ENCODE measurements around the gene FAM200C. TPM values are rescaled to one million over a fixed set of nuclear protein-coding genes. Genes with fewer than 3 reads are reported as not detected.
"Not testable (repeated sequence)": the region's sequence is repeated elsewhere in the genome, so short reads cannot be mapped to it uniquely, and the experiment has no call there.

FAM200C gene
- total and polyA plus RNA-seq, 7 experiments from 2014 or later, result 0.22 to 0.94 (median 0.61) TPM; not detected in 1

DNA sequence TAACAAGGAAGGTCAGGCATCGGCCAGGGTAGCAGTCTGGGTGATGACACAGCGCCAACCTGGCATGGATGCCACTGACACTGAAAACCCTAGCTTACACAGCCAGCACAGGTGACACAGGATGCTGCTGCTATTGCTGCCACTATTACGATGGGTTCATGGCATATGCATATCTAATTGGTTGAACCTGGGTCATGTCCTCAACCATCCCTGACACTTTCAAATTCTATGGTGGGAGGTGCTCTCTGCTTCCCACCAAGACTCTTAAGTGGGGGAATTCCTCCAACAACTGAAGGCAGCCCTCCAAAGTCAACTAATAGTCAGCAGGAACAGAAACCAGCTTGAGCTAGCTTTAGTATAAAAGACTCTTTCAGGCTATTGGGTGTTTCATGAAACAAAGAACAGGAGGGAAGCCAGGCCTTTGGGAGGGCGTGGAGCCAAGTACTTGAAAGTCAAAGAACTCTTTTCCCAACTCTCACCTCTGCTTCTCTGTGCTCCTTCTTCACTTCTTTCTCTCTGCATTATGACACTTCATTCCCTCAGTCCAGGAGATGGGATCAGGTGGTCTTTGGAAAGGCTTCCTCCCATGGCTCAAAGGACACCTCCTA lies 43.1 kb upstream of the FAM200C start:
- Mint-ChIP-seq H3K9me3 (no peaks in the 10 kb centered on the region), H3K36me3 (peaks cover 0 to 6% (median 0%) of the 10 kb centered on the region in 5 donors), H3K4me3 (no peak overlapping the region), H3K27ac (no peak overlapping the region), H3K4me1 (peaks cover 0 to 62% (median 6%) of the 10 kb centered on the region in 7 donors), H3K27me3 (no peaks in the 10 kb centered on the region)
- intact Hi-C loops (cut with micrococcal nuclease), result no loop called here
- no peak overlapping the region for H3K27ac ChIP-seq (ENCODE audit: low read depth, low read length)
- H3K4me1 ChIP-seq (ENCODE audit: control insufficient read depth in 2 of 2, insufficient read depth in 2 of 2, low read length in 2 of 2), result peaks cover 0 to 3% of the 10 kb centered on the region in 2 donors
- no peak for DNase-seq
- ChIA-PET CTCF (interaction anchor here (0.7 kb wide), 1 partner anchor 189 kb away, joined by 3 read pairs; no protein-coding TSS in a partner anchor), POLR2A (no interaction called here)
- no peaks in the 10 kb centered on the region for H3K9me3 ChIP-seq (ENCODE audit: control insufficient read depth in 2 of 3, low read length in 3 of 3)
- no peaks in the 10 kb centered on the region for H3K36me3 ChIP-seq (ENCODE audit: control insufficient read depth in 2 of 3, insufficient read depth in 3 of 3, low read length in 3 of 3)
- no peaks in the 10 kb centered on the region for H3K27me3 ChIP-seq (ENCODE audit: control insufficient read depth in 2 of 2, insufficient read depth in 2 of 2, low read length in 2 of 2)
- no peak overlapping the region for H3K4me3 ChIP-seq (ENCODE audit: low read length)
- ATAC-seq, result no peak

DNA sequence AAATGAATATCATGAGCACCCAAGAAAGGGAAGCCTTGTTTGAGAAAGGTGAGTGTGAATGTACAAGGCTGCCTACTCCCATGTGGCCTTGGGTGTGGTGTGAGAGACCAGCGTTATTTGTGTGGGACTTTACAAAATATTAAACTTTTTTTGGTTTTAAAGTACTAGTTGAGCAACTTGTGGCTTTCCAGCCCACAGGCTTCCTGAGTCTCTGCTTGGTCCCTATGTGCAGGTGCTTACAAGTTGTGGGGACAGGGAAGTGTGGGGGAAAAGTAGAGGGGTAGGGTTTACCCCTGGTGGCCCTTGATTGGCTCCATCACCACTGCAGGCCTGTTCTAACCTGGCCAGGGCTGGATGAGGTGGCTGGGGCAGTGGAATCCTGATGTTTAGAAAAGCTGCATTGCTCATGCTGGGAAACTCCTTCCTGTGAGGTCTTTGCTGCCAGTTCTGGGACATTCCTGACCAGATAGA lies 41.5 kb upstream of the FAM200C start:
- Histone ChIP-seq H3K9me3 (ENCODE audit: control insufficient read depth in 2 of 3, low read length in 3 of 3) (no peaks in the 10 kb centered on the region), H3K27ac (ENCODE audit: low read depth, low read length) (no peak overlapping the region), H3K4me3 (ENCODE audit: low read length) (no peak overlapping the region), H3K27me3 (ENCODE audit: control insufficient read depth in 2 of 2, insufficient read depth in 2 of 2, low read length in 2 of 2) (no peaks in the 10 kb centered on the region), H3K4me1 (ENCODE audit: control insufficient read depth in 2 of 2, insufficient read depth in 2 of 2, low read length in 2 of 2) (peaks cover 0 to 3% of the 10 kb centered on the region in 2 donors), H3K36me3 (ENCODE audit: control insufficient read depth in 2 of 3, insufficient read depth in 3 of 3, low read length in 3 of 3) (no peaks in the 10 kb centered on the region)
- ChIA-PET CTCF (interaction anchor here (0.5 to 3.4 kb wide), 5 partner anchors 14 to 402 kb away, joined by 3 to 42 read pairs (median 4); partner anchors contain the start of genes PTTG1 and SLU7), POLR2A (no interaction called here)
- no peaks in the 10 kb centered on the region for H3K9me3 Mint-ChIP-seq
- H3K27me3 Mint-ChIP-seq, result no peaks in the 10 kb centered on the region
- peak overlapping the region in 1 of 10 donors; percentile 18 for H3K4me3 Mint-ChIP-seq
- H3K4me1 Mint-ChIP-seq, result peaks cover 0 to 66% (median 6%) of the 10 kb centered on the region in 7 donors
- intact Hi-C loops (cut with micrococcal nuclease), result no loop called here
- H3K36me3 Mint-ChIP-seq, result peaks cover 0 to 5% (median 0%) of the 10 kb centered on the region in 5 donors
- no peak for ATAC-seq
- H3K27ac Mint-ChIP-seq, result no peak overlapping the region
- DNase-seq, result no peak

DNA sequence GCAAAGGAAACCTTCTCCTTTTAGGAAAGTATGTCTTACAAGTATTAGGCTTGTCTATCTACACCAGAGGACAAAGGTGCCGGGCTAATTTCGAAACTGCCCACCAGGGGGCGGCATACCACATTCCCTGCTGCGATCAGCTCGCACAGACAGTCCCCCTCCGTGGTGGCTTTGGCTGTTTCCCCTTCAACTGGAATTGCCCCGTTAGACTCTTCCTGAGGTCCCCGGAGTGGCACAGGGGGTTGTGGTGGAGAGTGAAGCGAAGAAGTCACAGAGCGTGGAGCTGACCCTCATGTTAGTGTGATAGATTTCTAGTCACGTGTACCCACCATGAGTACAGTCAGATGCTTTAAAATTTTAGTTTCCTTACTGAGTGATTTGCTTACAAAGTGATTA lies 39.3 kb upstream of the FAM200C start:
- H3K9me3 Mint-ChIP-seq, result no peaks in the 10 kb centered on the region
- DNase-seq (peak; percentile 74 to 89 (median 84)), ATAC-seq (peak; percentile 91)
- H3K4me3 ChIP-seq (ENCODE audit: low read length), result peak overlapping the region; percentile 64
- no peaks in the 10 kb centered on the region for H3K9me3 ChIP-seq (ENCODE audit: control insufficient read depth in 2 of 3, low read length in 3 of 3)
- H3K27me3 ChIP-seq (ENCODE audit: control insufficient read depth in 2 of 2, insufficient read depth in 2 of 2, low read length in 2 of 2), result no peaks in the 10 kb centered on the region
- ChIA-PET CTCF (interaction anchor here (0.6 to 3.4 kb wide), 22 partner anchors 10 to 1283 kb away, joined by 3 to 42 read pairs (median 4); partner anchors contain the start of genes PTTG1 and SLU7), POLR2A (interaction anchor here (0.8 to 2.7 kb wide), 4 partner anchors 14 to 28 kb away, joined by 3 to 22 read pairs (median 8); partner anchors contain the start of genes PTTG1 and SLU7)
- H3K4me1 ChIP-seq (ENCODE audit: control insufficient read depth in 2 of 2, insufficient read depth in 2 of 2, low read length in 2 of 2), result peaks cover 0 to 3% of the 10 kb centered on the region in 2 donors
- H3K36me3 Mint-ChIP-seq, result peaks cover 0 to 2% (median 0%) of the 10 kb centered on the region in 5 donors
- H3K27ac Mint-ChIP-seq, result peak overlapping the region; percentile 47 to 97 (median 73)
- H3K4me1 Mint-ChIP-seq, result peaks cover 0 to 57% (median 6%) of the 10 kb centered on the region in 7 donors
- peaks cover 0 to 14% (median 12%) of the 10 kb centered on the region in 5 donors for H3K27me3 Mint-ChIP-seq
- H3K27ac ChIP-seq (ENCODE audit: low read depth, low read length), result peak overlapping the region; percentile 48
- intact Hi-C loops (cut with micrococcal nuclease), result loop anchor here (1.0 to 10.0 kb wide), 10 partner anchors 18 to 1208 kb away; partner anchors contain the start of genes PTTG1 (in 2 of the 2) and GABRB2 (in 1 of the 2)
- H3K36me3 ChIP-seq (ENCODE audit: control insufficient read depth in 2 of 3, insufficient read depth in 3 of 3, low read length in 3 of 3), result no peaks in the 10 kb centered on the region
- peak overlapping the region; percentile 76 to 98 (median 86) for H3K4me3 Mint-ChIP-seq

DNA sequence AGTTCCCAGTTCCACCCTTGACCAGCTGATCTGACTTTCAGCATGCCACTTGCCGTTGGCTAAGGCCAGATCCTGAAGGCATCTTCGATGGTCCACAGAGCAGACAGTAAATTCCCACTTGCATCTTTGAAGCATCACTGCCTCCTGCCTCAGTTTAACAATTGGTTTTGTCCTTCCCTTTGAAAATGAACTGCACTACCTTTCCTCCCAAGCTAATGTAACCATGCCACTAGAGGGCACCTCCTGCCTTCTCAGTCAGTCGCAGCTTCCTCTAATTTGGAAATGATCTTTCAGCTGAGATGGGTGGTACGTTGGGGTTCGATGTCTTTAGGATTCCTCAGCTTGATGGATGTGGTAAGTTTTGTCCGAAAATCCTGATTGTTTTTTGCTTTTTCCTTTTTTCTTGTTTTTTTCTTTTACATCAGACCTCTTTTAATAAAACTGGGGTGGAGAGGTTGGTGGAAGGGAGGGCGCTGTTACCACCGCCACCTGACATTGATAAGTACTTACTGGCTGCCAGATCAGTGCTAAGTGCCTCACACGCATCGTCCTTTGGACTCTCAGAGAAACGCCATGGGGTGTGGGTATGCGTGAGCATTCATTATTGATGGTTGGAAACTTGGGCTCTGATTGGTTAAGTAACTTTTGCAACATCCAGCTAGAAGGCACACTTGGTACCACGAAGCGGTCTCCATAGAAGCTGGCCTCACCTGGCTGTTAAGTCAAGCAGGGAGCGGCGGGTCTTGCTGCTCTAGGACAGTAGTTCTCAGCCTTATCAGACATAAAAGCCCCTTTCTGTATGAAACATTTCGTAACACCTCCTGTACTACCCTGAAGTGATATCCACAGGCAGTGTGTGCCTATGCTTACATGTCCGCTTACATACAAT lies 38.7 kb upstream of the FAM200C start:
- CTCF ChIA-PET, result interaction anchor here (0.6 to 3.4 kb wide), 28 partner anchors 10 to 369 kb away, joined by 3 to 42 read pairs (median 4); partner anchors contain the start of genes PTTG1 and SLU7
- Histone ChIP-seq H3K27ac (ENCODE audit: low read depth, low read length) (peak overlapping the region; percentile 48), H3K27me3 (ENCODE audit: control insufficient read depth in 2 of 2, insufficient read depth in 2 of 2, low read length in 2 of 2) (no peaks in the 10 kb centered on the region), H3K9me3 (ENCODE audit: control insufficient read depth in 2 of 3, low read length in 3 of 3) (no peaks in the 10 kb centered on the region), H3K4me3 (ENCODE audit: low read length) (peak overlapping the region; percentile 64), H3K4me1 (ENCODE audit: control insufficient read depth in 2 of 2, insufficient read depth in 2 of 2, low read length in 2 of 2) (peaks cover 0 to 3% of the 10 kb centered on the region in 2 donors), H3K36me3 (ENCODE audit: control insufficient read depth in 2 of 3, insufficient read depth in 3 of 3, low read length in 3 of 3) (no peaks in the 10 kb centered on the region)
- H3K27ac Mint-ChIP-seq, result peak overlapping the region; percentile 47 to 97 (median 73)
- peaks cover 0 to 16% (median 12%) of the 10 kb centered on the region in 5 donors for H3K27me3 Mint-ChIP-seq
- no peaks in the 10 kb centered on the region for H3K9me3 Mint-ChIP-seq
- intact Hi-C loops (cut with micrococcal nuclease), result loop anchor here (1.0 to 10.0 kb wide), 12 partner anchors 17 to 1209 kb away; partner anchors contain the start of genes PTTG1 (in 2 of the 2) and GABRB2 (in 1 of the 2)
- H3K4me3 Mint-ChIP-seq, result peak overlapping the region; percentile 76 to 98 (median 86)
- peak; percentile 83 for ATAC-seq
- H3K36me3 Mint-ChIP-seq, result peaks cover 0 to 2% (median 0%) of the 10 kb centered on the region in 5 donors
- DNase-seq, result peak; percentile 24 to 66 (median 55)
- POLR2A ChIA-PET, result interaction anchor here (0.8 to 2.7 kb wide), 5 partner anchors 13 to 29 kb away, joined by 3 to 22 read pairs (median 5); partner anchors contain the start of genes PTTG1 and SLU7
- H3K4me1 Mint-ChIP-seq, result peaks cover 0 to 52% (median 6%) of the 10 kb centered on the region in 7 donors

DNA sequence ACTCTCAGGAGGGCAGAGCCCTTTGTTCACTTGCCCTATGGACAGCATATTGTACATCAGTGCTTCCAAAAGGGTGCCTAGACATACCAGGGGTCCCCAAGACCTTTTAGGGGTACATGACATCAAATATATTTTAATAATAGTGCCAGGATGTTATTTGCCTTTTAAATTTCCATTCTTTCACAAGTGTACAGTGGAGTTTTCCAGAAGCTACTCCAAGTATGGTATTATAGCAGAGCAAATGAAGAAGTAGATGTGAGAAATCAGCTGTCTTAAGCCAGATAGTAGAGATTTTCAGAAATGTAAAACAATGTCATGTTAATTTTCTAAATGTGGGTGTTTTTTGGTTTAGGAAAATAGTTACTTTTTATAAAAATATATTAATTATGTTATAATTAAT lies 37.4 kb upstream of the FAM200C start:
- H3K36me3 ChIP-seq (ENCODE audit: control insufficient read depth in 2 of 3, insufficient read depth in 3 of 3, low read length in 3 of 3), result no peaks in the 10 kb centered on the region
- Mint-ChIP-seq H3K9me3 (no peaks in the 10 kb centered on the region), H3K4me3 (peak overlapping the region in 1 of 10 donors; percentile 5), H3K4me1 (peaks cover 0 to 40% (median 6%) of the 10 kb centered on the region in 7 donors), H3K27me3 (peaks cover 0 to 16% (median 12%) of the 10 kb centered on the region in 5 donors), H3K36me3 (no peaks in the 10 kb centered on the region), H3K27ac (no peak overlapping the region)
- ChIA-PET CTCF (interaction anchor here (0.5 to 1.7 kb wide), 3 partner anchors 15 to 191 kb away, joined by 3 to 6 read pairs (median 3); no protein-coding TSS in a partner anchor), POLR2A (interaction anchor here (0.5 to 2.7 kb wide), 2 partner anchors 30 to 46 kb away, joined by 3 to 11 read pairs; no protein-coding TSS in a partner anchor)
- intact Hi-C loops (cut with micrococcal nuclease), result loop anchor here (5.0 to 10.0 kb wide), 3 partner anchors 188 to 1210 kb away; partner anchors contain the start of gene GABRB2 (in 1 of the 2)
- no peaks in the 10 kb centered on the region for H3K27me3 ChIP-seq (ENCODE audit: control insufficient read depth in 2 of 2, insufficient read depth in 2 of 2, low read length in 2 of 2)
- H3K4me3 ChIP-seq (ENCODE audit: low read length), result no peak overlapping the region
- no peak overlapping the region for H3K27ac ChIP-seq (ENCODE audit: low read depth, low read length)
- no peaks in the 10 kb centered on the region for H3K9me3 ChIP-seq (ENCODE audit: control insufficient read depth in 2 of 3, low read length in 3 of 3)
- H3K4me1 ChIP-seq (ENCODE audit: control insufficient read depth in 2 of 2, insufficient read depth in 2 of 2, low read length in 2 of 2), result peaks cover 0 to 3% of the 10 kb centered on the region in 2 donors
- no peak for ATAC-seq
- no peak for DNase-seq

DNA sequence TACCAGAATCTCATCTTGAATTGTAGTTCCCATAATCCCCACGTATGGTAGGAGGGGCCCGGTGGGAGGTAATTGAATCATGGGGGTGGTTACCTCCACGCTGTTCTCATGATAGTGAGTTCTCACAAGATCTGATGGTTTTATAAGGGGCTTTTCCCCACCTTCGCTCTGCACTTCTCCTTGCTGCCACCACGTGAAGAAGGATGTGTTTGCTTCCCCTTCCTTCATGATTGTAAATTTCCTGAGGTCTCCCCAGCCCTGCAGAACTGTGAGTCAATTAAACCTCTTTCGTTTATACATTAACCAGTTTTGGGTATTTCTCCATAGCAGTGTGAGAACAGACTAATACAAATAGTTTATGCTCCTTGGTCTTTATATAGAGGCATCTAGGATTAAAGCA lies 36.8 kb upstream of the FAM200C start:
- H3K27ac Mint-ChIP-seq; H3K9me3 Mint-ChIP-seq; H3K27ac ChIP-seq (ENCODE audit: low read depth, low read length); H3K4me3 ChIP-seq (ENCODE audit: low read length); H3K36me3 ChIP-seq (ENCODE audit: control insufficient read depth in 2 of 3, insufficient read depth in 3 of 3, low read length in 3 of 3); H3K4me3 Mint-ChIP-seq; ATAC-seq; H3K9me3 ChIP-seq (ENCODE audit: control insufficient read depth in 2 of 3, low read length in 3 of 3); CTCF ChIA-PET; DNase-seq; H3K4me1 ChIP-seq (ENCODE audit: control insufficient read depth in 2 of 2, insufficient read depth in 2 of 2, low read length in 2 of 2); H3K27me3 ChIP-seq (ENCODE audit: control insufficient read depth in 2 of 2, insufficient read depth in 2 of 2, low read length in 2 of 2); H3K36me3 Mint-ChIP-seq: not testable (repeated sequence)
- H3K4me1 Mint-ChIP-seq, result peaks cover 0 to 34% (median 6%) of the 10 kb centered on the region in 7 donors
- peaks cover 0 to 16% (median 12%) of the 10 kb centered on the region in 5 donors for H3K27me3 Mint-ChIP-seq
- POLR2A ChIA-PET, result interaction anchor here (1.2 kb wide), 1 partner anchor 41 kb away, joined by 4 read pairs; no protein-coding TSS in a partner anchor
- intact Hi-C loops (cut with micrococcal nuclease), result loop anchor here (5.0 to 10.0 kb wide), 3 partner anchors 188 to 1211 kb away; partner anchors contain the start of gene GABRB2 (in 1 of the 2)
